Tongue (tissue), 2 donors: Measurements from ENCODE around the gene EIF4G1. TPM values are rescaled to one million over a fixed set of nuclear protein-coding genes. Genes with fewer than 3 reads are reported as not detected.
"Not testable (repeated sequence)": the region's sequence is repeated elsewhere in the genome, so short reads cannot be mapped to it uniquely, and the experiment has no call there.

Experiments
- DNase-seq: peaks from one replicate; pipeline ENCODE4 v3.0.0-alpha.2; 2015
- total RNA-seq: library from RNA; depleted of rRNA; stranded (reverse); fragments of >200 nt; gene quantifications from one replicate; pipeline ENCODE4 v1.2.3, GENCODE V29; 2014

Gene EIF4G1
- 209 TPM for total RNA-seq

DNA sequence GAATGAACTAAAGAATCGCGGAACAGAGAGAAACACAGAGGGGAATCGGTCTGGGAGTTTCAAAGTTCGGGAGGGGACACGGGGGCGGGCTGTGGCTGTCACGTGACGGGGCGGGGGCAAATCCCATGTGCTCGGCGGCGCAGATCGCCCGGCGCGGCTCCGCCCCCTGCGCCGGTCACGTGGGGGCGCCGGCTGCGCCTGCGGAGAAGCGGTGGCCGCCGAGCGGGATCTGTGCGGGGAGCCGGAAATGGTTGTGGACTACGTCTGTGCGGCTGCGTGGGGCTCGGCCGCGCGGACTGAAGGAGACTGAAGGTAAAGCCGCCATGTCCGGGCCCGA lies at the start of gene EIF4G1:
TSS of gene EIF4G1 (plus strand) at position 244 of the 337 bp plus-strand sequence. CDS start 1,191 bp downstream, outside the sequence.
- peak; percentile 97 for DNase-seq

DNA sequence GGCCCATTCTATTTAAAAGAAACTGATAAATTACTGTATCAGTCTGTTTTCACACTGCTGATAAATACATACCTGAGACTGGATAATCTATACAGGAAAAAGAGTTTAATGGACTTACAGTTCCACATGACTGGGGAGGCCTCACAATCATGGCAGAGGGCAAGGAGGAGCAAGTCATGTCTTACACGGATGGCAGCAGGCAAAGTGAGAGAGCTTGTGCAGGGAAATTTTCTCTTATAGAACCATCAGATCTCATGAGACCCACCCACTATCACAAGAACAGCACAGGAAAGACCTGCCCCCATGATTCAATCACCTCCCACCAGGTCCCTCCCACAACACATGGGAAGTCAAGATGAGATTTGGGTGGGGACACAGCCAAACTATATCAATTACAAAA lies 47.2 kb upstream of the EIF4G1 start:
- not testable (repeated sequence) for DNase-seq

GRCh38 chr3:184272269-184272668 lies 42.1 kb upstream of the EIF4G1 start:
- DNase-seq = no peak

GRCh38 chr3:184275381-184275701 lies 39.1 kb upstream of the EIF4G1 start:
- DNase-seq = no peak

DNA sequence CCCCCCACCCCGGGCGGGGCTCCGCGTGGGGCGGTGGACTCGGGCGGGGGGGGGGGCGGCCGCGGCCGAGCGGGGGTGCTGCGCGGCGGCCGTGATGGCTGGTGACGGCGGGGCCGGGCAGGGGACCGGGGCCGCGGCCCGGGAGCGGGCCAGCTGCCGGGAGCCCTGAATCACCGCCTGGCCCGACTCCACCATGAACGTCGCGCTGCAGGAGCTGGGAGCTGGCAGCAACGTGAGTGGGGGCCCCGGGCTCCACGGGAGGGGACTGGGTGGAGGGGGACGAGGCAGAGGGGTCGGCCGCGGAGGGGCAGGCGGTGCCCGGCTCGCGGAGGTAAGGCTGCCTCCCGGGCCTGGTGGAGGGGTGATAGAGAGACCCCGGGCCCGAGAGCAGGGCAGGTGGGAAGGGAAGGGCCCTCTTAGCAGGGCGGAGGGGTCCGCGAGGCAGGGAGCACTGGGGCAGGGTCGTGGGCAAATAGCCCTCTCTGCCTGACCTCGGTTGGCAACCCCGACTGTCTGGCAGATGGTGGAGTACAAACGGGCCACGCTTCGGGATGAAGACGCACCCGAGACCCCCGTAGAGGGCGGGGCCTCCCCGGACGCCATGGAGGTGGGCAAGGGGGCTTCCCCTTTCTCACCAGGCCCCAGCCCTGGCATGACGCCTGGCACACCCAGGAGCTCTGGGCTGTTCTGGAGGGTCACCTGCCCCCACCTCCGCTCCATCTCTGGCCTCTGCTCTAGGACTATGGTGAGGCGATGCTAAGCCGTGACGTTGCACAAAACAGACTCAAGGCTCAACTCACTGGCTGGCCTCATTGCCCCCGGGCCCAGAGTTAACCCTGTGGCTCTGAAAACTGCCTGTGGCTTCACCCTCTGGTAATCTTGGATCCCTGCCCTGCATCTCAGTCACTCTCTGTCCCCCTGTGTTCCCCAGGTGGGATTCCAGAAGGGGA lies 38.2 kb upstream of the EIF4G1 start, which contains the start of gene ECE2:
TSS of gene ECE2 (plus strand) at position 62 of the 950 bp plus-strand sequence. CDS start at position 194, 132 bp downstream.
- DNase-seq = no peak

DNA sequence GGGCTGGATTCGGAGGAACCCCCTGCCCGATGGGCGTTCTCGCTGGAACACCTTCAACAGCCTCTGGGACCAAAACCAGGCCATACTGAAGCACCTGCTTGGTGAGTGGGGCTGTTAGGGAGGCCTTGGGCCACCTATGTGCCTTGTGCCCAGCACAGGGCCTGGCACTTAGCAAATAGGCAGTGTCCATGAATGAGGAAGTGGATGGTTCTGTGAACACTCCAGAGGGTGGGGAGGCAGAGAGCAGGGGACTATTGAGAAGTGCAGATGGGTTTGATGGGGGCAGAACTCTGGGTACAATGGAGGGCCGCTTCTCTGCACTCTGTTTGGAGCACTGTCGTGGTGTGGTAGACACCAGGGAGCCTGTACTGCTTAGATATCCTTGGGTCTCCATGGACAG lies 37.0 kb upstream of the EIF4G1 start:
- DNase-seq = no peak

- no peak for DNase-seq
These were observed 31.5 kb upstream of the EIF4G1 start for GRCh38 chr3:184282941-184283340.

- DNase-seq = no peak
These were observed 30.7 kb upstream of the EIF4G1 start for GRCh38 chr3:184283681-184284080.

- DNase-seq = peak; percentile 46
These were observed 29.7 kb upstream of the EIF4G1 start for GRCh38 chr3:184284696-184285095.

DNA sequence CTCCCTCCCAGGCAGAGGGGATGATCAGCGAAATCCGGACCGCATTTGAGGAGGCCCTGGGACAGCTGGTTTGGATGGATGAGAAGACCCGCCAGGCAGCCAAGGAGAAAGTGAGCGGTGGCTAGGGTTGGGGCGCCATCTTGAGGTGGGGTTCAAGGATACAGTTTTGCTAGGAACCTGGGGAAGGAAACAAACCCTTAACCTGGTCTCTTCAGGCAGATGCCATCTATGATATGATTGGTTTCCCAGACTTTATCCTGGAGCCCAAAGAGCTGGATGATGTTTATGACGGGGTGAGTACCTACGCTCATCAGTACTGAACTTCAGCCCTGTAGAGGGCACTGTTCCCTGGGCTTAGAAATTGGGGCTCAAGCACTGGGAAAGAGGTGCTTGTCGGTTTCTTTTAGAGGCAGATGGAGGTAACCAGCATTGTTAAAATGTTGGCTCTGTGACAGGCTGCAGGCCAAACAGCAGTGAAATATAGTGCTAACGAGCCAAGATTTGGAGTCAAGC lies 24.9 kb upstream of the EIF4G1 start:
- DNase-seq = peak; percentile 38

- DNase-seq = no peak
These were observed 24.1 kb upstream of the EIF4G1 start for GRCh38 chr3:184290331-184290730.

- no peak for DNase-seq
These were observed 23.2 kb upstream of the EIF4G1 start for GRCh38 chr3:184291044-184291737.

- DNase-seq = no peak
These were observed 22.5 kb upstream of the EIF4G1 start for GRCh38 chr3:184291738-184292445.

- no peak for DNase-seq
These were observed 18.6 kb upstream of the EIF4G1 start for GRCh38 chr3:184295771-184296170.

- no peak for DNase-seq
These were observed 17.8 kb upstream of the EIF4G1 start for GRCh38 chr3:184296616-184297015.

GRCh38 chr3:184298759-184299487 lies 15.5 kb upstream of the EIF4G1 start, which contains the start of gene PSMD2:
Gene PSMD2 (plus strand): TSS chr3:184299241. CDS start chr3:184299267, 26 bp downstream.
- peak; percentile 99 for DNase-seq

GRCh38 chr3:184299488-184300377 lies 14.7 kb upstream of the EIF4G1 start:
- no peak for DNase-seq

- DNase-seq = no peak
These were observed 14.1 kb upstream of the EIF4G1 start for GRCh38 chr3:184300378-184300720.

DNA sequence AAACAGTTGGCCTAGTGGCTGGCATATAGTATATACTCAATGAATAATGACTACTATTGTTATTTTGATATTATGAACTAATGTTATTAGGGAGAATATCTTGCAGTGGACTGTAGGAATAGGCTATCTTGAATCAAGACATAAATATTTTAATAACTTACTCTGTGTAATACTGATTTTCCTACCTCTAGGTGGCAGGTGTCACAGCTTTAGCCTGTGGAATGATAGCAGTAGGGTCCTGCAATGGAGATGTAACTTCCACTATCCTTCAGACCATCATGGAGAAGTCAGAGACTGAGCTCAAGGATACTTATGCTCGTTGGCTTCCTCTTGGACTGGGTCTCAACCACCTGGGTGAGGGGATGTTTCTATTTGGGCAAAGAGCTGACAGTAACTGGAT lies 8.8 kb upstream of the EIF4G1 start:
- no peak for DNase-seq

DNA sequence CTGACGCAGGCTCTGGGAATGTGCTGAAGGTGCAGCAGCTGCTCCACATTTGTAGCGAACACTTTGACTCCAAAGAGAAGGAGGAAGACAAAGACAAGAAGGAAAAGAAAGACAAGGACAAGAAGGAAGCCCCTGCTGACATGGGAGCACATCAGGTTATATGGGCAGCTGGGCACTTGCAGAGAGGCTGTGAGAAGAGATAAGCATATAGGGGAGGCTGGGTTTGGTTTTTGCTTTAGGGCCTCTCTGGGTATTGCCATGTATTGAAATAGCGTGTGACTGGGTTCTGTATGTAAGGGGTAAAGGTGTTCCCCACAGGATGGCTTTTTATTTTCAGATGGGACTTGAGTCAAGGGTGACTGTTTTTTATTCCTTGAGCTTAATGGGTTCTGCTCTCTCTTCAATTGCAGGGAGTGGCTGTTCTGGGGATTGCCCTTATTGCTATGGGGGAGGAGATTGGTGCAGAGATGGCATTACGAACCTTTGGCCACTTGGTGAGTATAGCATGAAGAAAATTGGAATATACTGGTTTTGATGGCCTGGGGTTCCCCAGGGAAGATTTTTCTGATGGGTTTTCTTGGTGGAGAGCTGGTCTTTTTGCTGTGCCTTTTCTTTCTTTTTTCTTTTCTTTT lies 7.9 kb upstream of the EIF4G1 start:
- no peak for DNase-seq
